ENCODE data around the gene SOS2.

- no peak for TF ChIP-seq EZH2 (IDR thresholded peaks at IDR 0.05; ENCODE audit: borderline replicate concordance, insufficient read depth, low read length, poor library complexity, severe bottlenecking)
- no peak for TF ChIP-seq CTCF (IDR thresholded peaks at IDR 0.05; ENCODE audit: poor library complexity, severe bottlenecking)
- TF ChIP-seq, protein P1, sequence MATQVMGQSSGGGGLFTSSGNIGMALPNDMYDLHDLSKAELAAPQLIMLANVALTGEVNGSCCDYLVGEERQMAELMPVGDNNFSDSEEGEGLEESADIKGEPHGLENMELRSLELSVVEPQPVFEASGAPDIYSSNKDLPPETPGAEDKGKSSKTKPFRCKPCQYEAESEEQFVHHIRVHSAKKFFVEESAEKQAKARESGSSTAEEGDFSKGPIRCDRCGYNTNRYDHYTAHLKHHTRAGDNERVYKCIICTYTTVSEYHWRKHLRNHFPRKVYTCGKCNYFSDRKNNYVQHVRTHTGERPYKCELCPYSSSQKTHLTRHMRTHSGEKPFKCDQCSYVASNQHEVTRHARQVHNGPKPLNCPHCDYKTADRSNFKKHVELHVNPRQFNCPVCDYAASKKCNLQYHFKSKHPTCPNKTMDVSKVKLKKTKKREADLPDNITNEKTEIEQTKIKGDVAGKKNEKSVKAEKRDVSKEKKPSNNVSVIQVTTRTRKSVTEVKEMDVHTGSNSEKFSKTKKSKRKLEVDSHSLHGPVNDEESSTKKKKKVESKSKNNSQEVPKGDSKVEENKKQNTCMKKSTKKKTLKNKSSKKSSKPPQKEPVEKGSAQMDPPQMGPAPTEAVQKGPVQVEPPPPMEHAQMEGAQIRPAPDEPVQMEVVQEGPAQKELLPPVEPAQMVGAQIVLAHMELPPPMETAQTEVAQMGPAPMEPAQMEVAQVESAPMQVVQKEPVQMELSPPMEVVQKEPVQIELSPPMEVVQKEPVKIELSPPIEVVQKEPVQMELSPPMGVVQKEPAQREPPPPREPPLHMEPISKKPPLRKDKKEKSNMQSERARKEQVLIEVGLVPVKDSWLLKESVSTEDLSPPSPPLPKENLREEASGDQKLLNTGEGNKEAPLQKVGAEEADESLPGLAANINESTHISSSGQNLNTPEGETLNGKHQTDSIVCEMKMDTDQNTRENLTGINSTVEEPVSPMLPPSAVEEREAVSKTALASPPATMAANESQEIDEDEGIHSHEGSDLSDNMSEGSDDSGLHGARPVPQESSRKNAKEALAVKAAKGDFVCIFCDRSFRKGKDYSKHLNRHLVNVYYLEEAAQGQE (IDR thresholded peaks at IDR 0.05; ENCODE audit: borderline replicate concordance), result no peak
- no peak for TF ChIP-seq POLR2AphosphoS5 (IDR thresholded peaks at IDR 0.05)
- TF ChIP-seq EP300 (conservative IDR thresholded peaks at IDR 0.05; ENCODE audit: poor library complexity, severe bottlenecking), result no peak
Observed at GRCh38 chr14:50242096-50242495, 10.7 kb upstream of the SOS2 start.

Measured in neural cell (in vitro differentiated cells).